ENCODE measurements around the gene C1orf116.

Gene C1orf116

DNA sequence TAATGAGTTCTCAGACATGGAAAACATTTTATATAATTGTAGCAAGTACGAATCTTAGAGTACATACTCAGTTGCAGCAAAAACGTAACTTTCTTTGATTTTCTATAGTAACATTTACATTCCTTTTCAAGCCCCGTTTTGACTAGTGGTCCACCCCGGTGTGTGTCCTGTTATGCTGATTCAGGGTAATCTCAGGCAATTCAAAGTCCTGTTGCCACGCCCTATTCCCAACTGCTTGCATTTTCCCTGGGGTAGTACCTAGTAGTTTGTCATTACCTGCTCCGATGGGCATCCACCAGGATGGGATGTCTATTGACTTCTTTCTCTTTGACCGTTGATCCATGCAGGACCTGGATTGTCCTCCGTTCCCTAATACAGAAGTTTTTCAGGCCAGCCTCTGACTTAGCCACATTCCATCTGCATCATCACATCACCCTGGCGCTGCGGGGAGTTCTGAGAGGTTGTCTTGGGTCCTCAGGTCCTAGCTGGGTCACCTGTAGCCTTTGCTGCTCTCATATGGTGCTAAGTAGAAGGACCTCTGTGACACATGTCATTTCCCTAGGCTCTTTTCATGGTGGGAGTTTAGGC lies 47.3 kb downstream of the C1orf116 start:
- DNase-seq, result no peak

DNA sequence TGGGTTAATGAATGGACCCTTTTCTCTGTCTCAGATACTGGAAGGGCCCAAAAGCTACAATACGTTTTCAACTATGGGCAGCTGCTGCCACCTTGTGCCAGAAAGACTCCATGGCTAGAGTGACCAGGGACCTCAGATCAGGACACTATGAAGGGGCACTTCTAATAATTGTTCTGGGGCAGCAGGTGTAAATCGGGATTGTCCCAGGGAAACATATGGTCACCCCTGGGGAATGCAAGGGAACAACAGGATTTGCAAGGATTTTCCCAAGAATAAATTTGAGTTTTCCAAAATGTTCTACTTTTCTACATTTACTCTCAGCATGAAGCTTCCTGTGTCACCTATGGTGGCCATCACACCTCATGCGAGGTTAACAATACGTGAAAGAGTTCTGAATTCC lies 50.3 kb downstream of the C1orf116 start:
- peak; percentile 71 for DNase-seq

DNA sequence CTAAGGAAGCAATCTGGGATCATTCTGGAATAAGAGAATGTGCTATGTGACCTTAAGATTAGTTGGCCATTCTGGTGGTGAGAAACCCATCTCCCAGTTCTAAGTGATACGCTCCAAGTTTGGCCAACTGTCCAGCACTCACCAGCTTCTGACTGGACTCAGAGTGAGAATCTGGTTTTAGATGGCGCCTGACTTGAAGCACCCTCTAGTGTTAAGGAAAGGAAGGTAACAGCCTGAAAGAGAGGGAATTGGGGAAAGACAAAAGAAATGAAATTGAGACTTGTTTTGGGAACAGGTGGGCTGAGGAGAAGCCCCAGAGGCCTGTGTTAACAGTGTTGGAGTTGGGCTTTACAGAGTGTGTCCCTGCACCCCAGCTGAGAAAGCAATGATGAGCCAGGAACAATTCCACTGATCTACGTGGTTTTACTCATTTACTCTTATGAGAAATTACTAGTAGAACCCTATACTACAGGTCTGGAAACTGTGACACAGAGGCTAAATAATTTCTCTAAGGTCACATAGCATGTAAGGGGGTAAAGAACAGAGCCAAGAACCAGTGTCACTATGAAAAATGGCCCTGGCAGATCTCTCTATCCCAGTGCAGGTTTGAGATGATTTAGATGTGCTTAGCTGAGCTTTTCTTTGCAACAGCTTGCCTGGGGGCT lies 53.0 kb downstream of the C1orf116 start:
- peak; percentile 7 for DNase-seq

DNA sequence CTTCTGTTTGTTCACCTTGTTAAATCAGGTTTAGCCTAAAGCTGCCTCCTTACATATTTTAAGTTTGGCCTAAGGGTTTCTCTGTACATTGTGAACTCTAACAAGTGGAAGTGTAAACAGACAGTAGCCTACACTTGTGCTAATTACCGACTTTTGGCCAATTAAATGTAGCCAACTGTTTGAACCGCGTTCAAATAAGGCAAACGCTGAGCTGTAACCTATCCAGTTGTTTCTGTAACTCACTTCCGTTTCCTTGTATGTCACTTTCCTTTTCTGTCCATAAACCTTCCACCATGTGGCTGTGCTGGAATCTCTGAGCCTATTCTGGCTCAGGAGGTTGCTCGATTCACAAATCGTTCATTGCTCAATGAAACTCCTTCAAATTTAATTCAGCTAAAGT lies 54.3 kb downstream of the C1orf116 start:
- DNase-seq, result no peak

DNA sequence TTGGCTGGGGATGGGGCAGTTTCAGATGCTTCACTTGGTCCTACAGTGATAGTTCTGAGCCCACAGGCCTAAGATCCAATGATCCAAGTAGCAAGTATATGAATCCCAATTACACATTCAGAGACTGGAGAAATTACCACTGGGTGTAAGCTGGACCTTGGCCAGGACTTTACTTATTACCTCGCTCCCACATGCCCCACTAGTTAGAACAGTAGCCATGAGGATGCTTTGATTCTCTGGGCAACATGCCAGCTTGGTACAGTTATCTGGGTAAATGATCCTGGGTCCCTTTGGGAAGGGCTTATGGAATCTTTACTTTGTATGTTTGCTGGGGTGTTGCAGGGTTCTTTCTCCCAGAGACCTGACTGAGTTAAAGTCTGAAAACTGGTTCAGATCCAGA lies 57.2 kb downstream of the C1orf116 start:
- DNase-seq, result no peak

DNA sequence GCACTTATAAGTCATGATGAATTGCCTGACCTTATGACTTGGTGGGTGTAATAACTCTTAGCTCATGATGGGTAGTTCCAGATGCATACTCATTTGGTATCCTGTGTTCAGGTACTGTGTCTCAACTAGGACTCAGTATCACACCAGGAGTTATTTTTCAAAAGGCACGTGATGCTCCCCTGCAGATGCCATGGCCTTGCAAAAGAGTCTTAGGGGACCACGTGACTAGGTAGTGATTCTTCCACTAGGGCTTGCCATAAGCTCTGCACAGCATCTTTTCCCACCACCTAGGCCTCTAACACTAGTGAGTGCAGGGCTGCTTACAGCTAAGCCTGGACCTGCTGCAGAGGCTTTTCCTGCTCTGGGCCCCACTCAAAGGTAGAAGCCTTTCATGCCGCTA lies 58.4 kb downstream of the C1orf116 start:
- no peak for DNase-seq

DNA sequence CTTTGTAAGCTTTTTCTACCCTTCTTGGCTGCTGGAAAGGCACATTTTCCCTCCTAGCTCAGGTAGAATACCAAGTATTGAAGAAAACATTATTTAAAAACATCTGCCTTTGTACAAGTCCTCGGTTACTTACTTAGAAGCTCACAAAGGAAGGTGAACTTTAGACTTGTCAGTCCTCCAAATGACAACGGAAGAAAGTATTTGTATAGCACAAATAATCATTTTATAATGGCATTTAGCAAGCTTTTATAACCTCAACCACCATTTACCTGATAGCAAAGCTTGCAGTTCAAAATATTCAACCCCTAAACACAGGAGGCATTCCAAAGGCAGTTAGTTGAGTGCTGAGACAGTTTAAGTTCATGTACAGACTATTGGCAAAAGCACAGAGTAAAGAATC lies 59.8 kb downstream of the C1orf116 start:
- no peak for DNase-seq

DNA sequence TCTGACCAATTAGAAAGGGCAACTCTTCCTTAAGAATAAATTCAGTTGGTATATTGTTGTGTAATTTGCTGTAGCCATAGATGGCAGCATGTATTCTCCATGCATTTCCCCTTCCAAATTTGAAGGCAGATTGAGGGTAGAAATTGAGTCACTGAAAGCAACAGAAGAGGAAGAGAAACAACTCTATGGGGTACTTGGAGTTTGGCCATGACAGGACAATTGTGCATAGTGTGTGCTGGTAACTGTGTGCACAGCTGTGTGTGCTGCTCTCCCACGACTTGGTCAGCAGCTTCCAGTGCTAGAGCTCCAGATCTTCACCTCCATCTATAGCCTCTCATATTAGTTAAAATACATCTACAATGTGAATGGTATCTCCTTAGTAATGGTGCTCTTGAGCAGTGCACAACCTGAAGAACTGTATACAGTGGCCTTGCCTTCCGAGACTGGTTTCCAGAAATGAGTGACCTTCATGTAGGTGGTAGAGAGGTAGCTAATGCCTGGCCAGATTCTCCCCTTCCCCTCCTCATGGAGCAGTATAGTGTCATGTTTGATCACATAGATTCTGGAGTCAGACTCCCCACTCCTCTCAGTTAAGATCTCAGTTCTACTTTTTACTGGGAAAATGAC lies 61.4 kb downstream of the C1orf116 start:
- DNase-seq, result no peak

DNA sequence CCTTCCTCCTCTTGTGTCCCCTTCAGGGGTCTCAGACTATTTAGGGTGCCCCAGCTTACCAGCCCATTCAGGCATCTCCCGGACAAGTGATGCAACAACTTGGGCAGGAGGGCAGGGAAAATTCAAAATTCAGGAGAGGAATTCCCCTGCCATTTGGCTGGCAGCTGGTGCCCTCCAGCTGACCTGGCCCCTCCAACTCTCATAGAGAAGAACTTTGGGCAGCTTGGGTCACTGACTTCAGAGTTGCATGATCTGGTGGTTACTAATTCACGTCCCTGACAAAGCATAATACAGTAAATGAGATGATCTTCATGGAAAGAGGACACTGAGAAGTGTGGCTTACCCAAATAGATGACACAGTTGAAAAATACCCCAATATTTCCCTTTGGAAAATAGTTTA lies 62.1 kb downstream of the C1orf116 start, which contains the start of gene FCAMR:
TSS of gene FCAMR (minus strand) at position 15 of the 400 bp plus-strand sequence. CDS start 335 bp downstream, outside the sequence.
- DNase-seq, result no peak

DNA sequence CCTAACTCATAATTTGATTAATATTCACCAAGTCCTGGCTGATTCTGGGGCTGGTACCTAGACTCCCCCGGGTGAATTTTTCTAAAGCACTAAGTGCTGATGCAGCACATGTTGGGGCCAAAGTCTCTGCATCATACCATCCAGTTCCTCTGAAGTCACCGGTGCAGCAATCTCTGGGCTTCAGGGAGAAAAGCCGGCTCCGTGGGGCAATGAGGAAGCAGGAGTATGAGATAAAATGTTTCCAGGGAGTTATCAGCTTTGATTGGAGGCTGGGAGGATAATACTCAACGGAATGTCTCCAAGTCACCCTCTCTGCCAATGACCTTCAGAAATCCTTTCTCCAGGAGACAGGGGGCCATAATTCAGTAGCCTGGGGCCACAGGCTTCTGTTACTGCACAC lies 63.5 kb downstream of the C1orf116 start:
- DNase-seq, result no peak

All from midbrain (tissue), 1 donor.